ENCODE results near the gene LYST.

GRCh38 chr1:235838021-235838420 is 28.7 kb downstream of the LYST start:
- TF ChIP-seq CTCF (IDR thresholded peaks at IDR 0.05), result no peak
- TF ChIP-seq POLR2A (IDR thresholded peaks at IDR 0.05; ENCODE audit: low read depth), result no peak
- no peak for TF ChIP-seq POLR2AphosphoS5 (IDR thresholded peaks at IDR 0.05)
- TF ChIP-seq EP300 (IDR thresholded peaks at IDR 0.05), result no peak
